ENCODE results near the gene NALCN. TPM values are rescaled to one million over a fixed set of nuclear protein-coding genes. Genes with fewer than 3 reads are reported as not detected.

The NALCN gene
- total RNA-seq, 4 donors from 2014 or later: 0.62 to 0.87 TPM; not detected in 2

DNA sequence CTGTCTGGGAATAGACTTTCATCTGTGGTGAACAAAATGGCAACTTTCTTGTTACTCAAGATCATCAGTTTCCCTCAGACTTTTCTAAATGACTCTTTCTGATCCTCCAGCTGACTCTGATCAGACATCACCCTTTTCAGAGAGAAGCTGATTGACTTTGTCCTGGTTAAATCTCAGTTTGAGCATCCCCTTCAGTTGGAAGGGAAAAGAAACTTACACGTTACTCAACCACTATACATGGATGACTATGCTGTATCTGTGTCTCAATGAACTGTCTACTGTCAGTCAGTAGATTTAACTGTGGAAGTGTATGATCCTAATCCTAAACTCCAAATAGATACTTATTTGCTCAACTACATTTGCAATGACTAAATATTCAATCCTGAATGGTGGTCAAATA lies 118.5 kb downstream of the NALCN start:
- no peak overlapping the region for H3K27ac ChIP-seq
- no peaks in the 10 kb centered on the region for H3K27me3 ChIP-seq
- no peaks in the 10 kb centered on the region for H3K36me3 ChIP-seq
- no peak for DNase-seq
- H3K4me1 ChIP-seq: no peaks in the 10 kb centered on the region
- intact Hi-C loops (cut with DNase I; ENCODE audit: low total_unique reads): no loop called here
- H3K4me3 ChIP-seq: no peak overlapping the region
- no peaks in the 10 kb centered on the region for H3K9me3 ChIP-seq
- TF ChIP-seq, protein P1, sequence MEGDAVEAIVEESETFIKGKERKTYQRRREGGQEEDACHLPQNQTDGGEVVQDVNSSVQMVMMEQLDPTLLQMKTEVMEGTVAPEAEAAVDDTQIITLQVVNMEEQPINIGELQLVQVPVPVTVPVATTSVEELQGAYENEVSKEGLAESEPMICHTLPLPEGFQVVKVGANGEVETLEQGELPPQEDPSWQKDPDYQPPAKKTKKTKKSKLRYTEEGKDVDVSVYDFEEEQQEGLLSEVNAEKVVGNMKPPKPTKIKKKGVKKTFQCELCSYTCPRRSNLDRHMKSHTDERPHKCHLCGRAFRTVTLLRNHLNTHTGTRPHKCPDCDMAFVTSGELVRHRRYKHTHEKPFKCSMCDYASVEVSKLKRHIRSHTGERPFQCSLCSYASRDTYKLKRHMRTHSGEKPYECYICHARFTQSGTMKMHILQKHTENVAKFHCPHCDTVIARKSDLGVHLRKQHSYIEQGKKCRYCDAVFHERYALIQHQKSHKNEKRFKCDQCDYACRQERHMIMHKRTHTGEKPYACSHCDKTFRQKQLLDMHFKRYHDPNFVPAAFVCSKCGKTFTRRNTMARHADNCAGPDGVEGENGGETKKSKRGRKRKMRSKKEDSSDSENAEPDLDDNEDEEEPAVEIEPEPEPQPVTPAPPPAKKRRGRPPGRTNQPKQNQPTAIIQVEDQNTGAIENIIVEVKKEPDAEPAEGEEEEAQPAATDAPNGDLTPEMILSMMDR (IDR thresholded peaks at IDR 0.05 in 4 of 5, conservative IDR thresholded peaks at IDR 0.05 in 1 of 5): no peak
- no peak for TF ChIP-seq POLR2A (IDR thresholded peaks at IDR 0.05)
- in situ Hi-C loops (cut with MboI; ENCODE audit: low sequenced_read_pairs in 4 of 4): no loop called here
- no peak for ATAC-seq

DNA sequence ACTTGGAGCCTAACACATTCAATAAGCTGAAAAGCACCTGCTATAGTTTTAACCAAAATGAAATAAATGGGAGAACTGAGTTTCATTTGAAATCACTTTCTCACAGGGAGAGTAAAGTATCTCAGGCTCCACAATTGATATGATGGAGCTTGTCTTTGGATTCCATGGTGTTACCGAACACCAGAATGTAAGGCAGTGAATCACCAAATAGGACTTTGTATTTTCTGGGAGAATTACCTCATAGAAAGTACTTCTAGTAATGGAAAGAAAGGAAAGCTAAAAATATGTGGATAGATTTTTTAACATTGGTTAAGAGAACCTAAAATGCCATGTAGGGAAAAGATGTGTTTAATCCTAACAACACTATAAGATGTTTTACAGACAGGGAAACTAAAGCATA lies 123.6 kb downstream of the NALCN start:
- Histone ChIP-seq H3K9me3 (no peaks in the 10 kb centered on the region), H3K4me3 (no peak overlapping the region), H3K4me1 (no peaks in the 10 kb centered on the region), H3K27me3 (no peaks in the 10 kb centered on the region), H3K36me3 (no peaks in the 10 kb centered on the region), H3K27ac (no peak overlapping the region)
- intact Hi-C loops (cut with DNase I; ENCODE audit: low total_unique reads) (no loop called here), in situ Hi-C loops (cut with MboI; ENCODE audit: low sequenced_read_pairs in 4 of 4) (no loop called here)
- ATAC-seq (no peak), DNase-seq (no peak)
- TF ChIP-seq, protein P1 (IDR thresholded peaks at IDR 0.05 in 4 of 5, conservative IDR thresholded peaks at IDR 0.05 in 1 of 5): no peak
- no peak for TF ChIP-seq POLR2A (IDR thresholded peaks at IDR 0.05)

DNA sequence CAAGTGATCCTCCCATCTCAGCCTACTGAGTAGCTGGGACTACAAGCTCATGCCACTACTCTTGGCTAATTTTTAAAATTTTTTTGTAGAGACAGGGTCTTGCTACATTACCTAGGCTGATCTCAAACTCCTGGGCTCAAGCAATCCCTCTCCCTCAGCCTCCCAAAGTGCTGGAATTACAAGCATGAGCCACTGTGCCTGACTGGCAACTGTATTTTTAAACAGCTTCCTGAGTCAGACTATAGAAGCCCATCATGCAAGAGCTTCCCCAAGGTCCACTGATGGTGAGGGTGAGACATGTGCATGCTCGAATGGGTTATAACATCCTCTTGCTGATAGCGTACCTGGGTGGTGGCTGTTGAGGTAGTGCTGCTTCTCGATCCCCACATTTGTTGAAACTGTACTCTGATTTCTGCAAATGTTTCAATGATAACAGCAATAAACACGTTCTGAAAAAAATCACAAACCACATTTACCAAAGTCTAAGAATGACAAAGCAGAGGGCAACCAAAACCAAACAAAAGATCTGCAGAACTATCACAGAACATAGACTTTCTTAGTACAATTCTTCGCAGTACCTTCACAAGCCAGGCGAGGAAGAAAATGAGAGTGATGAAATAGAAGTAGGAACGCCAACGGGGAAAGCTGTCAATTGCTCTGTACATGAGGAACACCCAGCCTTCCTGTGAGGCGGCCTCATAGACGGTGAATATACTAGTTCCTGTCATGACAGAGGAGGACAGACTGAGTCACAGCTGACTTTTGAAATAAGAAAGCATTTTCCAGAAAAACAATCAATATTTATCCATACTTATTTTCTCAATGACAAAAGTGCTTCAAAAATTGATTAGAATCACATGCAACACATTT lies 124.4 kb downstream of the NALCN start:
- TF ChIP-seq POLR2A (IDR thresholded peaks at IDR 0.05): no peak
- TF ChIP-seq, protein P1 (IDR thresholded peaks at IDR 0.05 in 4 of 5, conservative IDR thresholded peaks at IDR 0.05 in 1 of 5): no peak

DNA sequence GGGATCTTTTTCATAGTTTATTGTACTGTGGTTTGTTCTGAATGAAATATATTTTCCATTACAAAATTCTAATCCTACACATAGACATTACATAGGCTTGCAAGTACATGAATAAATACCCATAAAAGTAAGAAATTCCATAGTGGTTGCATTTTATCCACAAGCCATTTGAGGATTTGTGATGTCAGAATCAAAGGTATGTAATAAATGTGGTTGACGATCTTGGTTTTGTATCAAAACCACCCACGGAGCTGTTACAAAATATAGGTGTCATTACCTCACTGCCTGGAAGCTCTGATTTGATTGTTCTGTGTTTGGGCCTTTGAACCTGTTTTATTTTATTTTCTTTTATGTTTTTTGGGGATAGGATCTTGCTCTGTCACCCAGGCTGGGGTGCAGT lies 125.1 kb downstream of the NALCN start:
- no peak overlapping the region for H3K4me3 ChIP-seq
- H3K27me3 ChIP-seq: no peaks in the 10 kb centered on the region
- TF ChIP-seq, protein P1 (IDR thresholded peaks at IDR 0.05 in 4 of 5, conservative IDR thresholded peaks at IDR 0.05 in 1 of 5): no peak
- no peak for TF ChIP-seq POLR2A (IDR thresholded peaks at IDR 0.05)
- no peaks in the 10 kb centered on the region for H3K36me3 ChIP-seq
- no peaks in the 10 kb centered on the region for H3K4me1 ChIP-seq
- intact Hi-C loops (cut with DNase I; ENCODE audit: low total_unique reads) (no loop called here), in situ Hi-C loops (cut with MboI; ENCODE audit: low sequenced_read_pairs in 4 of 4) (no loop called here)
- H3K27ac ChIP-seq: no peak overlapping the region
- H3K9me3 ChIP-seq: no peaks in the 10 kb centered on the region
- DNase-seq: no peak
- no peak for ATAC-seq

More for the DNA sequence above, 124.4 kb downstream of the NALCN start:
- Histone ChIP-seq H3K27me3 (no peaks in the 10 kb centered on the region), H3K9me3 (no peaks in the 10 kb centered on the region), H3K27ac (no peak overlapping the region), H3K36me3 (no peaks in the 10 kb centered on the region), H3K4me1 (no peaks in the 10 kb centered on the region), H3K4me3 (no peak overlapping the region)
- in situ Hi-C loops (cut with MboI; ENCODE audit: low sequenced_read_pairs in 4 of 4) (no loop called here), intact Hi-C loops (cut with DNase I; ENCODE audit: low total_unique reads) (no loop called here)
- no peak for ATAC-seq
- DNase-seq: no peak

Data from gastrocnemius medialis (tissue), 4 donors.